Measurements from ENCODE around the gene FNBP1L.

DNA sequence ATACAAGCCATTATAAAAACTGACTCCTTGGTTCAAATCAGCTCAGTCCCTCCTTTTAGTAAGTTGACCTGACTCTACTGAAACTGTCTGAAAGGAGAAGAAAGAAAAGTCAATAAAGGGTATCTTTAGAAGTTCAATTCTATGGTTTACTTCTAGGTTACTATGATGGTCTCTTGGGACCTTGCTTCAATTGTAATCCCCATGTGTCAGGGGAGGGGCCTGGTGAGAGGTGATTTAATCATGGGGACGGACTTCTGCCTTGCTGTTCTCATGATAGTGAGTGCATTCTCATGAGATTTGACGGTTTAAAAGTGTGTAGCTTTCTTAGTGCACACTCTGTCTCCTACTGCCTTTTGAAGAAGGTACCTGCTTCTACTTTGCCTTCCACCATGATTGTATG is 31.7 kb upstream of the FNBP1L start:
- TF ChIP-seq POLR2AphosphoS5 (IDR thresholded peaks at IDR 0.05): no peak
- TF ChIP-seq, protein P1, sequence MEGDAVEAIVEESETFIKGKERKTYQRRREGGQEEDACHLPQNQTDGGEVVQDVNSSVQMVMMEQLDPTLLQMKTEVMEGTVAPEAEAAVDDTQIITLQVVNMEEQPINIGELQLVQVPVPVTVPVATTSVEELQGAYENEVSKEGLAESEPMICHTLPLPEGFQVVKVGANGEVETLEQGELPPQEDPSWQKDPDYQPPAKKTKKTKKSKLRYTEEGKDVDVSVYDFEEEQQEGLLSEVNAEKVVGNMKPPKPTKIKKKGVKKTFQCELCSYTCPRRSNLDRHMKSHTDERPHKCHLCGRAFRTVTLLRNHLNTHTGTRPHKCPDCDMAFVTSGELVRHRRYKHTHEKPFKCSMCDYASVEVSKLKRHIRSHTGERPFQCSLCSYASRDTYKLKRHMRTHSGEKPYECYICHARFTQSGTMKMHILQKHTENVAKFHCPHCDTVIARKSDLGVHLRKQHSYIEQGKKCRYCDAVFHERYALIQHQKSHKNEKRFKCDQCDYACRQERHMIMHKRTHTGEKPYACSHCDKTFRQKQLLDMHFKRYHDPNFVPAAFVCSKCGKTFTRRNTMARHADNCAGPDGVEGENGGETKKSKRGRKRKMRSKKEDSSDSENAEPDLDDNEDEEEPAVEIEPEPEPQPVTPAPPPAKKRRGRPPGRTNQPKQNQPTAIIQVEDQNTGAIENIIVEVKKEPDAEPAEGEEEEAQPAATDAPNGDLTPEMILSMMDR (IDR thresholded peaks at IDR 0.05): no peak
- no peak for TF ChIP-seq POLR2A (IDR thresholded peaks at IDR 0.05)
